22Rv1 (cell line): ENCODE results near the gene SIGLEC7.

ENCODE experiments used
- H3K27ac ChIP-seq: fragments of 450-650 bp; 2 replicates; pipeline ENCODE4 v1.5.1; 2017
- ZFX ChIP-seq: fragments of 450-650 bp; IDR thresholded peaks from 2 replicates; pipeline ENCODE4 v1.6.1; 2017; ENCODE audit warnings: antibody characterized with exemption, borderline replicate concordance
- TF ChIP-seq, protein P1 (sequence below): fragments of 450-650 bp; IDR thresholded peaks from 2 replicates; pipeline ENCODE4 v1.5.1; 2017; ENCODE audit warnings: mild to moderate bottlenecking

Gene SIGLEC7

GRCh38 chr19:51142119-51142518 is at the start of gene SIGLEC7:
Gene SIGLEC7 (plus strand): TSS chr19:51142301. CDS start chr19:51142370, 69 bp downstream.
- H3K27ac ChIP-seq = no peak within 1 kb of the TSS
- TF ChIP-seq, protein P1, sequence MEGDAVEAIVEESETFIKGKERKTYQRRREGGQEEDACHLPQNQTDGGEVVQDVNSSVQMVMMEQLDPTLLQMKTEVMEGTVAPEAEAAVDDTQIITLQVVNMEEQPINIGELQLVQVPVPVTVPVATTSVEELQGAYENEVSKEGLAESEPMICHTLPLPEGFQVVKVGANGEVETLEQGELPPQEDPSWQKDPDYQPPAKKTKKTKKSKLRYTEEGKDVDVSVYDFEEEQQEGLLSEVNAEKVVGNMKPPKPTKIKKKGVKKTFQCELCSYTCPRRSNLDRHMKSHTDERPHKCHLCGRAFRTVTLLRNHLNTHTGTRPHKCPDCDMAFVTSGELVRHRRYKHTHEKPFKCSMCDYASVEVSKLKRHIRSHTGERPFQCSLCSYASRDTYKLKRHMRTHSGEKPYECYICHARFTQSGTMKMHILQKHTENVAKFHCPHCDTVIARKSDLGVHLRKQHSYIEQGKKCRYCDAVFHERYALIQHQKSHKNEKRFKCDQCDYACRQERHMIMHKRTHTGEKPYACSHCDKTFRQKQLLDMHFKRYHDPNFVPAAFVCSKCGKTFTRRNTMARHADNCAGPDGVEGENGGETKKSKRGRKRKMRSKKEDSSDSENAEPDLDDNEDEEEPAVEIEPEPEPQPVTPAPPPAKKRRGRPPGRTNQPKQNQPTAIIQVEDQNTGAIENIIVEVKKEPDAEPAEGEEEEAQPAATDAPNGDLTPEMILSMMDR = no peak
- no peak for TF ChIP-seq ZFX

GRCh38 chr19:51093101-51093500 is 49.0 kb upstream of the SIGLEC7 start:
- TF ChIP-seq, protein P1 = no peak
- no peak for TF ChIP-seq ZFX
- peak overlapping the region; percentile 67 for H3K27ac ChIP-seq

DNA sequence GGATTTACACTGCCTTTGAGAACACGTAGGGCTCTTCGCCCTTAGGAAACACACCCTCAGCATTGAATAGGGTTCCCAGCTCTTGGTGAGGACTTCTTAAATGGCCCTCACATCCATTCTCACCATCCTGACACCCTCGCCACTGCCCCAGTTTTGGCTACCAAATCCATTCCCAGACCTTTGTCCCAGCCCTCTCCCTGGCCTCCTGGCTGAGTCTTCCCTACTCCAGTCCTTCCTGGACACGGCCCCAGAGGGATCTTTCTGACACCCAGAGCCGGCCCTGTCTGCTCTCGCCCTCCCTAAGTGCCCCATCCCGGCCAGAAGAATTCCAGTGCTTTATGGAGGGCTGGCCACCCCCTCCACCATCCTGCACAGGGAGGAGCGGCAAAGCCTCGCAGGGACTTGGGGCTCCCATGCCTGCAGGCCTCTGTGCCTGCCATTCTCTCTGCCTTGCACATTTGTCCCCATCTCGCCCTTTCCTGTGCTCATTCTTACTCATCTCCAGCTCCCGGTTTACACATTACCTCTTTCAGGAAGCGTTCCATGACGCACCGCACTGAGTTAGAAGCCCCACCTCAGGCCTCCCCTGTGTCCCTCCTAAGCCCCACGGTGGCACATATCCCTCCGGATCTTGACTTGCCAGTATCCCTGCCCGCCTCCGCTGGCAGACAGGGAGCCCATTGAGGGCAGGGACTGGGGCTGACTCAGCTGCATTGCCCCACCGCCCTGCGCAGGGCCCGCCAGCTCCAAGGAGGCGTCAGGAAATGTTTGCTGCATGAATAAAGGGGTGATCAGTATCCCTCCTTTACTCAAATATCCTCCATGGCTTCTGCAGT is 48.4 kb upstream of the SIGLEC7 start:
- no peak for TF ChIP-seq ZFX
- TF ChIP-seq, protein P1 = no peak
- H3K27ac ChIP-seq = peak overlapping the region; percentile 67

- no peak overlapping the region for H3K27ac ChIP-seq
Measured at GRCh38 chr19:51094696-51095279, 47.3 kb upstream of the SIGLEC7 start.

DNA sequence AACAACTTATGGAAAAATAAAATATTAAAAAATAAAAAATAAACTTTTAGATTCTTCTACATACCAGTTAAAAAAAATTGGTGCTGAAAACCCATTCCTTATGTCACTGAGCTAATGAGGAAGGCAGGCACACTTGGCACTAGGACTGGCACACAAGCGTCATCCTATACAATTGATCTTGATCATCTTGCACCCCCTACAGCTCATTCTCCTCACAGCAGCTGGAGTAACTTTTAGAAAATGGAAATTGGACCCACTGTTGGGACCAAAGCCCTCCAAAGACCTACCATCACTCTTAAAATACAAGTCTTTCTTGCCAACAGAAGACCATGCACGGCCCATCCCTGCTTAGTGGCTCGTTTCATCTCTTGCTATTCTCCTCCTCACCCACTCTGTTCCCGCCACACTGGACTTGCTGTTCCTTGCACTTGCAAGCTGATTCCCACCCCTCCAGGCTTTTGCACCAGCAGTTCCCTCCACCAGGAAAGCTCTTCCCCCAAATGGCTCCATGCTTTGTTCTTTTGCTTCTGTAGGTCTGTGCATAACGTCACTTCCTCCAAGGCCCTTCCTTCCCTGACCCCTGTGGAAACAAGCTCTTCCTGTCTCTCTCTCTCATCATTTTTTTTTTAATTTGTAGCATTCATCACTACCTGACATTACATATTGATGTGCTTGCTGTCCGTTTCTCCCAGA is 45.5 kb upstream of the SIGLEC7 start:
- no peak for TF ChIP-seq ZFX
- TF ChIP-seq, protein P1 = peak; percentile 21; the same call in 1 of the 2 replicates
- no peak overlapping the region for H3K27ac ChIP-seq

More at GRCh38 chr19:51094696-51095279, 47.3 kb upstream of the SIGLEC7 start:
- no peak for TF ChIP-seq ZFX
- TF ChIP-seq, protein P1 = peak; percentile 90

- H3K27ac ChIP-seq = no peak overlapping the region
- TF ChIP-seq ZFX = no peak
- TF ChIP-seq, protein P1 = peak; percentile 77
Measured at GRCh38 chr19:51097166-51097738, 44.8 kb upstream of the SIGLEC7 start.
